MM.1S (cell line): ENCODE measurements around the gene ARRDC3.

ENCODE experiments used
- CTCF ChIP-seq: fragments of 300-600 bp; sonication (generic); IDR thresholded peaks from 2 replicates; pipeline ENCODE4 v1.5.1; 2016; ENCODE audit warnings: antibody characterized with exemption, low read length, mixed read lengths
- EZH2 ChIP-seq: fragments of 300-600 bp; sonication (generic); optimal IDR thresholded peaks from 2 replicates; pipeline ENCODE3; 2017; ENCODE audit warnings: low read depth, mild to moderate bottlenecking, antibody characterized with exemption, low read length, mixed read lengths
- EZH2phosphoT487 ChIP-seq: fragments of 300-600 bp; sonication (generic); IDR thresholded peaks from 2 replicates; pipeline ENCODE4 v1.6.1; 2018; ENCODE audit warnings: antibody characterized with exemption, low read length

- TF ChIP-seq CTCF = no peak
- TF ChIP-seq EZH2 = no peak
- no peak for TF ChIP-seq EZH2phosphoT487
These were observed 47.8 kb upstream of the ARRDC3 start for GRCh38 chr5:91430949-91431348.
